Esophagus muscularis mucosa (tissue), 4 donors: ENCODE results near the gene DCP1B. TPM values are rescaled to one million over a fixed set of nuclear protein-coding genes. Genes with fewer than 3 reads are reported as not detected.

Experiments used
- DNase-seq: peaks from one replicate; pipeline ENCODE4 v3.0.0-alpha.2; 2017; ENCODE audit errors: extremely low spot score
- H3K27ac ChIP-seq, 4 donors: fragments of 200-600 bp; sonication (generic); replicated peaks in 1 of 4; 1 replicate in 3 of 4; 2 replicates in 1 of 4; pipeline ENCODE4 v1.5.1; 2016 to 2019; ENCODE audit warnings: mild to moderate bottlenecking in 1 of 4
- H3K27me3 ChIP-seq, 4 donors: fragments of 200-600 bp; sonication (generic); one replicate each; pipeline versions ENCODE4 v1.5.1 to v1.6.0; 2016 to 2019
- H3K36me3 ChIP-seq, 4 donors: fragments of 200-600 bp; sonication (generic); one replicate each; pipeline ENCODE4 v1.5.1; 2016 to 2019
- H3K4me1 ChIP-seq, 4 donors: fragments of 200-600 bp; sonication (generic); one replicate each; pipeline ENCODE4 v1.5.1; 2016 to 2019
- H3K4me3 ChIP-seq, 4 donors: fragments of 200-600 bp; sonication (generic); 1 replicate in 2 of 4; 2 replicates in 2 of 4; pipeline ENCODE4 v1.5.1; 2016 to 2019; ENCODE audit warnings: mild to moderate bottlenecking in 4 of 4, moderate library complexity in 1 of 4
- H3K9me3 ChIP-seq, 4 donors: fragments of 200-600 bp; sonication (generic); 1 replicate in 3 of 4; 2 replicates in 1 of 4; pipeline ENCODE4 v1.5.1; 2016 to 2019
- CTCF ChIP-seq, 3 experiments: fragments of 200-600 bp in 2 of 3; fragments of 450-650 bp in 1 of 3; sonication (generic) in 2 of 3; IDR thresholded peaks; one replicate each; pipeline ENCODE4 v1.5.1; 2017 to 2019; ENCODE audit warnings: antibody characterized with exemption in 3 of 3, mild to moderate bottlenecking in 2 of 3, moderate library complexity in 1 of 3
- EP300 ChIP-seq: sonication (generic); formaldehyde crosslinking; IDR thresholded peaks from one replicate; pipeline ENCODE4 v1.6.1; 2017; ENCODE audit warnings: antibody characterized with exemption
- POLR2A ChIP-seq: fragments of 450-650 bp; IDR thresholded peaks from one replicate; pipeline ENCODE4 v1.6.1; 2017; ENCODE audit warnings: antibody characterized with exemption, moderate library complexity, mild to moderate bottlenecking, low read depth
- POLR2AphosphoS5 ChIP-seq, 2 donors: sonication (generic); formaldehyde crosslinking; IDR thresholded peaks; one replicate each; pipeline ENCODE4 v1.6.1; 2017; ENCODE audit warnings: antibody characterized with exemption in 2 of 2
- WGBS: methylation state at CpG from one replicate; pipeline ENCODE4 v1.1.5; 2018; 5-methylcytosine and 5-hydroxymethylcytosine counted together
- intact Hi-C: fragments of 100-400 bp; cut with DNase I; formaldehyde crosslinking; loops from one replicate; pipeline ENCODE4 v1.15.1; 2023
- total RNA-seq, 4 donors: library from RNA; depleted of rRNA; stranded (reverse); fragments of >200 nt; gene quantifications; one replicate each; pipeline versions ENCODE4 v1.1.0 to v1.2.1, GENCODE V29; 2016

DCP1B gene
- total RNA-seq, 4 donors from 2014 or later, result 22.0 to 26.5 (median 24.4) TPM

GRCh38 chr12:2018391-2018790 lies 14.1 kb upstream of the DCP1B start:
- no peak overlapping the region for H3K27ac ChIP-seq
- no peaks in the 10 kb centered on the region for H3K36me3 ChIP-seq
- H3K27me3 ChIP-seq, result no peaks in the 10 kb centered on the region
- no peaks in the 10 kb centered on the region for H3K9me3 ChIP-seq
- TF ChIP-seq EP300, result no peak
- no peak for TF ChIP-seq CTCF (IDR thresholded peaks at IDR 0.05)
- no peak for TF ChIP-seq POLR2AphosphoS5 (IDR thresholded peaks at IDR 0.05)
- TF ChIP-seq POLR2A, result no peak
- no peak for DNase-seq
- H3K4me3 ChIP-seq, result no peak overlapping the region
- intact Hi-C loops, result no loop called here
- 88% methylated on average over 7 of the region's 7 CpGs for WGBS
- H3K4me1 ChIP-seq, result peaks cover 13 to 36% (median 15%) of the 10 kb centered on the region in 4 donors

GRCh38 chr12:2017546-2018337 lies 13.5 kb upstream of the DCP1B start:
- no peak for DNase-seq

GRCh38 chr12:2016862-2017545 lies 12.7 kb upstream of the DCP1B start:
- WGBS, result 97% methylated on average over 9 of the region's 9 CpGs
- TF ChIP-seq EP300, result no peak
- no peak for TF ChIP-seq POLR2AphosphoS5 (IDR thresholded peaks at IDR 0.05)
- no peak for TF ChIP-seq POLR2A
- no peak for TF ChIP-seq CTCF (IDR thresholded peaks at IDR 0.05)
- Histone ChIP-seq H3K27ac (no peak overlapping the region), H3K4me3 (no peak overlapping the region), H3K4me1 (peaks cover 27 to 45% (median 28%) of the 10 kb centered on the region in 4 donors), H3K27me3 (no peaks in the 10 kb centered on the region), H3K9me3 (no peaks in the 10 kb centered on the region), H3K36me3 (no peaks in the 10 kb centered on the region)
- intact Hi-C loops, result no loop called here
- DNase-seq, result no peak

More at GRCh38 chr12:2017546-2018337, 13.5 kb upstream of the DCP1B start:
- Histone ChIP-seq H3K27me3 (no peaks in the 10 kb centered on the region), H3K36me3 (no peaks in the 10 kb centered on the region), H3K27ac (no peak overlapping the region), H3K4me3 (no peak overlapping the region), H3K4me1 (peaks cover 20 to 38% (median 21%) of the 10 kb centered on the region in 4 donors), H3K9me3 (no peaks in the 10 kb centered on the region)
- no peak for TF ChIP-seq POLR2AphosphoS5 (IDR thresholded peaks at IDR 0.05)
- TF ChIP-seq EP300, result no peak
- no peak for TF ChIP-seq CTCF (IDR thresholded peaks at IDR 0.05)
- no peak for TF ChIP-seq POLR2A
- intact Hi-C loops, result no loop called here
- 62% methylated on average over 12 of the region's 12 CpGs for WGBS

GRCh38 chr12:2014231-2014630 lies 10.0 kb upstream of the DCP1B start:
- no peak for DNase-seq
- Histone ChIP-seq H3K4me1 (peaks cover 27 to 49% (median 31%) of the 10 kb centered on the region in 4 donors), H3K9me3 (no peaks in the 10 kb centered on the region), H3K36me3 (no peaks in the 10 kb centered on the region), H3K4me3 (no peak overlapping the region), H3K27me3 (no peaks in the 10 kb centered on the region), H3K27ac (peak overlapping the region; percentile 42 to 66 (median 60))
- intact Hi-C loops, result no loop called here
- 71% methylated on average over 4 of the region's 4 CpGs for WGBS
- TF ChIP-seq CTCF (IDR thresholded peaks at IDR 0.05) (no peak), POLR2A (no peak), POLR2AphosphoS5 (IDR thresholded peaks at IDR 0.05) (no peak), EP300 (no peak)
